Choroid plexus epithelial cell (primary cell): ENCODE data around the gene MYLK4.

Experiments
- DNase-seq: peaks from one replicate; pipeline ENCODE4 v3.0.0-alpha.2; 2010; ENCODE audit warnings: low read depth
- H3K4me3 ChIP-seq: 2 replicates; pipeline ENCODE4 v1.5.1; 2011; ENCODE audit warnings: low read depth, mild to moderate bottlenecking, control low read depth, low read length, moderate library complexity
- TF ChIP-seq, protein P1 (sequence below): conservative IDR thresholded peaks from 2 replicates; pipeline ENCODE4 v1.5.1; 2011; ENCODE audit warnings: low read depth, mild to moderate bottlenecking, control low read depth, inconsistent platforms, low read length, moderate library complexity

Gene MYLK4

DNA sequence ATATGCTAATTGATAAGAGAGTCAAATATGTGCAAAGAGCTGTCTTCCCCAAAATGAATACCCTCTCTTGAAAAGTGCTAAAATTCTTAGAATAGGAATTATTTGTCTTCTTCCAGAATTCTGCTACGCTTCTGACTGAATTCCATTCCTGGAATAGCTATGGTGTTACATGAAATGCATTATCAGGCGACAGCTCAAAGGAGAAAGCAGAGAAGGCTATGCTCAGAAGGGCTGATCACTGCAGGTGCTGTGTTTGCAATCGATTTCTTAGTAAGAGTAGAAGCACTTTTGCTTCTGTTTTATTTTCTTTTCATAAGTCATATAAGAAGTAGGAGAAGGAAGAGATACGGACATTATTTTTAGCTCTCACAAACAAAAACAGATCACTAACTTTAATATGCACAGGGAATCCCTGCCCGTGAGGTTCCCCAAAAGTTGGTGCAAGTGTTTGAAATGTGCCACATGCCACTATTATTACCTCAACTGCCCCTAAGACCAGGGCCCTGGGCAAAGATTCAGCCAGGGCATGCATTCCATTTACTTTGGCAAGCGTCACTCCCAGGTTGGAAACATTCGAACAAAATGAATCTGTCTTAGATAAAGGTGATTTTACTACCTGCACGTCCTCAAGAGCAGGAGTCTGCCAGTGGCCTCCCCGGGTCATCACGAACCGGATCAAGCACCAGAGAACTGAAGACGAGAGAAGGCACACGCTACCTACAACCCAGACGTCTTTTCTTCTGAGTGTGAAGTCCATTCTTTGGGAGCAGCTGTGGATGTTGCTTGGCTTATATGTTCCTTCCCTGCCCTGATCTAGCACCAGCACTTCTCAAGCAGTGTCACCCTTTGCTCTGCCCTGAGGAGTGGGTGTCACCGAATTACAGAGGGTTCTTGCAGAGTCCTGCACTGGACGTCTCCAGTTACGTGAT, 7.2 kb downstream of the MYLK4 start:
- DNase-seq: no peak
- H3K4me3 ChIP-seq: no peak overlapping the region
- TF ChIP-seq, protein P1, sequence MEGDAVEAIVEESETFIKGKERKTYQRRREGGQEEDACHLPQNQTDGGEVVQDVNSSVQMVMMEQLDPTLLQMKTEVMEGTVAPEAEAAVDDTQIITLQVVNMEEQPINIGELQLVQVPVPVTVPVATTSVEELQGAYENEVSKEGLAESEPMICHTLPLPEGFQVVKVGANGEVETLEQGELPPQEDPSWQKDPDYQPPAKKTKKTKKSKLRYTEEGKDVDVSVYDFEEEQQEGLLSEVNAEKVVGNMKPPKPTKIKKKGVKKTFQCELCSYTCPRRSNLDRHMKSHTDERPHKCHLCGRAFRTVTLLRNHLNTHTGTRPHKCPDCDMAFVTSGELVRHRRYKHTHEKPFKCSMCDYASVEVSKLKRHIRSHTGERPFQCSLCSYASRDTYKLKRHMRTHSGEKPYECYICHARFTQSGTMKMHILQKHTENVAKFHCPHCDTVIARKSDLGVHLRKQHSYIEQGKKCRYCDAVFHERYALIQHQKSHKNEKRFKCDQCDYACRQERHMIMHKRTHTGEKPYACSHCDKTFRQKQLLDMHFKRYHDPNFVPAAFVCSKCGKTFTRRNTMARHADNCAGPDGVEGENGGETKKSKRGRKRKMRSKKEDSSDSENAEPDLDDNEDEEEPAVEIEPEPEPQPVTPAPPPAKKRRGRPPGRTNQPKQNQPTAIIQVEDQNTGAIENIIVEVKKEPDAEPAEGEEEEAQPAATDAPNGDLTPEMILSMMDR: no peak

DNA sequence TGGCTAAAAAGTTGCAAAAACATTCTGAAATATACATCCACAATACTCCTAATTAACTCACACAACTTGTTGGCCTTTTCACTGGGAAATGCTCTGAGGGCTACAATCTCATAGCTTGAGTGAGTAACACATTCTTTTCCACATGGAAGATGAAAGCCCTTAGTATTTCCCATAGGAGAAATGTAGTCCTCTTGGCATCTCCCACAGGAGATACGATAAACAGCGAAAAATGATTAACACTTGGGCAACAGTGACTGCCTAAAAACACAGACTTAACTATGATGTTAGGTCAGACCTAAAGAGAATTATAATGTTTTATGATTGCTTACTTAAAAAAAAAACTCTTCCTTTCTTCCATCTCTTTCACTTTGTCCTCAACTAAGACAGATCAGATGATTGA, 9.0 kb downstream of the MYLK4 start:
- TF ChIP-seq, protein P1: no peak
- H3K4me3 ChIP-seq: no peak overlapping the region
- no peak for DNase-seq

DNA sequence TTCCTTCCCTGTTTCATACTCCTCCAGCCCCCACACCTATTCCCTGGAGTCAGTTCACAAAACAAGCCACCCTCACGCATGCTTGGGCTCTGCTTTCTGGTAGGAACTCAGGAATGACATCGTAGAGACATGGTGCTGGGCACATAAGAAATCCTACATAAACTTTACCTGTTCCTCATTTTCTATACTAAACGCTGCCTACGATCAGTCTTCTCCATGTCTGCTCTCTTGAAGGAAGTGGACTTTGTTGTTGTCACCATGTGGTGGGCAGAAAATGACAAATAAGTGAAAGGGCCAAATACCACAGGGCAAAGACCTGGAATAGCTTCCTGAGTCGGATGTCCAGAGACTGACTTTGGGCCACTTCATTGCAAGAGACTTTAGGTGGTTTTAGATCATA, 10.1 kb downstream of the MYLK4 start:
- no peak overlapping the region for H3K4me3 ChIP-seq
- no peak for DNase-seq
- TF ChIP-seq, protein P1: no peak

DNA sequence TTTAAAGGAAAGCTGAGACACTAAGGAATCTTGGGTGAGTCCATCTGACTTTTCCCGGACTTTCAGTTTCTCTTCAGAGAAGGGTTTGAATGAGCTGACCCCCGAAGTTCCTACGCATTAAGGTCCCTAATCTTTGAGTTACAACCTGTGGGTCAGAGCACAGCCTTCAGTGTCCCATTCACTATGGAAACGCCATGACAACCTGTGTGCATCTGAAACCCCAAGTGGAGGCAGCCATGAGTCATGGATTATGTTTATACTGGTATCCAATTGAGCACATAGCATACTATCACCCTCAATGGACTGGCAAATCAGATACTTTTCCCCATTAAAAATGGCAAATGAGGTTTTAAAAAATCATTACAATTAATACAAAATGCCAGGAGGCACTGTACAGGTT, 11.4 kb downstream of the MYLK4 start:
- TF ChIP-seq, protein P1: no peak
- H3K4me3 ChIP-seq: no peak overlapping the region
- peak; percentile 70 for DNase-seq

DNA sequence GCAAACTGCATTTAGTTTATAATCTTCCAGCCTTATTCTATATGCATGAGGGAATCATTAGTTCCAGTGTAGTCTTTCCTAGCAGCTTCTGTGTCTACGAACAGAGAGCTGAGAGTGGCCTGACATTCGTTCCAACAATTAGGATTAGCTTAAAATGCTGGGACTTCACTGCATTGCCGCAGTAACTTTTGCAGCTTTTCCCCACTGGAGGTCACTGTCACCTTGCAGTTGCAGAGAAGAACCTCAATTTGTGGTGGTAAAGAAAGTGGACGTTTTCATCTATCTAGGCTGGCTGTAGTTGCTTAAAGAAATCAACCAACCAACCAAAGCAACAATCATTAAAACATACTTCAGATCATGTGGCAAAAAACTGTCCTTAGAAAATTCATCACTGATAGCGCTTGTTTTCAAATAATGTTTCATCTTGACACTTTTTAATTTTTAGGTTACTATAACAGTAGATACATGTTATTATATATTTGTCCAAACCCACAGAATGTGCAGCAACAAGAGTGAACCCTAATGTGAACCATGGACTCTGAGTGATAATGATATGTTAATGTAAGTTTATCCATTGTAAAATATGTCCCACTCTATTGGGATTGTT, 12.2 kb downstream of the MYLK4 start:
- H3K4me3 ChIP-seq: no peak overlapping the region
- TF ChIP-seq, protein P1: peak; percentile 86
- peak; percentile 81 for DNase-seq

DNA sequence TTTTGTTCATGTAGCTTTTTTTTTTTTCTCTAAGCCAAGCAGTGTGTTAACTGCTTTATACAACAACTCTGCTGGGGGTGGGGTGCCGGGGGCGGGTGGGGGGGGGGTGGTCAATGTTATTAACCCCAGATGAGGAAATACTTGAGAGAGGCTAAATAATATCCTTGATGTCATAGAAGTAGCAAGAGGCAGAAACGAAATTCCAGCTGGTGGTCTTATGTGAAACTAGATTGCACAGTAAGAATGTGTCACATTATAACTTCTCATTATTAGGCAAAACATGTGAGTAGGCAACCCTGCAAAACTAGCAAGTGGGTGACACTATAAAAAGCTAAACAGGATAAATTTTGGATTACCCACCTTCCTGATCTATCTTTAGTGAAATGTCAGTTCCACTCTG, 12.8 kb downstream of the MYLK4 start:
- no peak for DNase-seq
- TF ChIP-seq, protein P1: no peak
- H3K4me3 ChIP-seq: no peak overlapping the region
